ENCODE results near the gene CASS4. TPM values are rescaled to one million over a fixed set of nuclear protein-coding genes. Genes with fewer than 3 reads are reported as not detected.

Gene CASS4
- total RNA-seq, 1 donor from 2014 or later, result 0.26 TPM

- H3K27me3 Mint-ChIP-seq, result no peaks in the 10 kb centered on the region
- no peaks in the 10 kb centered on the region for H3K36me3 Mint-ChIP-seq (ENCODE audit: insufficient read depth)
- DNase-seq (ENCODE audit: low spot score, unreplicated experiment), result no peak
- no peak for TF ChIP-seq CTCF (IDR thresholded peaks at IDR 0.05; ENCODE audit: unreplicated experiment)
- H3K9me3 Mint-ChIP-seq (ENCODE audit: low read depth), result no peaks in the 10 kb centered on the region
- H3K27ac Mint-ChIP-seq, result no peak overlapping the region
- H3K4me1 Mint-ChIP-seq (ENCODE audit: low read depth), result no peaks in the 10 kb centered on the region
- no peak overlapping the region for H3K4me3 Mint-ChIP-seq (ENCODE audit: low read depth)
Measured at GRCh38 chr20:56443654-56444540, 31.8 kb downstream of the CASS4 start.

GRCh38 chr20:56445130-56445529 is 33.1 kb downstream of the CASS4 start:
- Mint-ChIP-seq H3K36me3 (ENCODE audit: insufficient read depth) (no peaks in the 10 kb centered on the region), H3K27me3 (no peaks in the 10 kb centered on the region), H3K4me1 (ENCODE audit: low read depth) (no peaks in the 10 kb centered on the region), H3K4me3 (ENCODE audit: low read depth) (no peak overlapping the region), H3K27ac (no peak overlapping the region), H3K9me3 (ENCODE audit: low read depth) (no peaks in the 10 kb centered on the region)
- no peak for DNase-seq (ENCODE audit: low spot score, unreplicated experiment)
- TF ChIP-seq CTCF (IDR thresholded peaks at IDR 0.05; ENCODE audit: unreplicated experiment), result no peak

GRCh38 chr20:56445540-56445939 is 33.5 kb downstream of the CASS4 start:
- TF ChIP-seq CTCF (IDR thresholded peaks at IDR 0.05; ENCODE audit: unreplicated experiment), result no peak
- H3K4me3 Mint-ChIP-seq (ENCODE audit: low read depth), result no peak overlapping the region
- no peaks in the 10 kb centered on the region for H3K36me3 Mint-ChIP-seq (ENCODE audit: insufficient read depth)
- H3K4me1 Mint-ChIP-seq (ENCODE audit: low read depth), result no peaks in the 10 kb centered on the region
- no peaks in the 10 kb centered on the region for H3K9me3 Mint-ChIP-seq (ENCODE audit: low read depth)
- no peaks in the 10 kb centered on the region for H3K27me3 Mint-ChIP-seq
- no peak for DNase-seq (ENCODE audit: low spot score, unreplicated experiment)
- H3K27ac Mint-ChIP-seq, result no peak overlapping the region

- DNase-seq (ENCODE audit: low spot score, unreplicated experiment), result no peak
- Mint-ChIP-seq H3K36me3 (ENCODE audit: insufficient read depth) (no peaks in the 10 kb centered on the region), H3K27me3 (peaks cover 4% of the 10 kb centered on the region), H3K27ac (no peak overlapping the region), H3K4me1 (ENCODE audit: low read depth) (no peaks in the 10 kb centered on the region), H3K9me3 (ENCODE audit: low read depth) (no peaks in the 10 kb centered on the region), H3K4me3 (ENCODE audit: low read depth) (no peak overlapping the region)
- TF ChIP-seq CTCF (IDR thresholded peaks at IDR 0.05; ENCODE audit: unreplicated experiment), result no peak
Measured at GRCh38 chr20:56447227-56447626, 35.2 kb downstream of the CASS4 start.

GRCh38 chr20:56449459-56449858 is 37.4 kb downstream of the CASS4 start:
- peaks cover 4% of the 10 kb centered on the region for H3K27me3 Mint-ChIP-seq
- no peaks in the 10 kb centered on the region for H3K36me3 Mint-ChIP-seq (ENCODE audit: insufficient read depth)
- TF ChIP-seq CTCF (IDR thresholded peaks at IDR 0.05; ENCODE audit: unreplicated experiment), result no peak
- no peak for DNase-seq (ENCODE audit: low spot score, unreplicated experiment)
- no peak overlapping the region for H3K4me3 Mint-ChIP-seq (ENCODE audit: low read depth)
- H3K4me1 Mint-ChIP-seq (ENCODE audit: low read depth), result no peaks in the 10 kb centered on the region
- H3K9me3 Mint-ChIP-seq (ENCODE audit: low read depth), result no peaks in the 10 kb centered on the region
- H3K27ac Mint-ChIP-seq, result no peak overlapping the region

All from progenitor cell of endocrine pancreas (in vitro differentiated cells).